ENCODE data around the gene UQCRHL.
A peak's percentile ranks its signal among the peaks of the same experiment; 100 is the strongest.

Gene UQCRHL

DNA sequence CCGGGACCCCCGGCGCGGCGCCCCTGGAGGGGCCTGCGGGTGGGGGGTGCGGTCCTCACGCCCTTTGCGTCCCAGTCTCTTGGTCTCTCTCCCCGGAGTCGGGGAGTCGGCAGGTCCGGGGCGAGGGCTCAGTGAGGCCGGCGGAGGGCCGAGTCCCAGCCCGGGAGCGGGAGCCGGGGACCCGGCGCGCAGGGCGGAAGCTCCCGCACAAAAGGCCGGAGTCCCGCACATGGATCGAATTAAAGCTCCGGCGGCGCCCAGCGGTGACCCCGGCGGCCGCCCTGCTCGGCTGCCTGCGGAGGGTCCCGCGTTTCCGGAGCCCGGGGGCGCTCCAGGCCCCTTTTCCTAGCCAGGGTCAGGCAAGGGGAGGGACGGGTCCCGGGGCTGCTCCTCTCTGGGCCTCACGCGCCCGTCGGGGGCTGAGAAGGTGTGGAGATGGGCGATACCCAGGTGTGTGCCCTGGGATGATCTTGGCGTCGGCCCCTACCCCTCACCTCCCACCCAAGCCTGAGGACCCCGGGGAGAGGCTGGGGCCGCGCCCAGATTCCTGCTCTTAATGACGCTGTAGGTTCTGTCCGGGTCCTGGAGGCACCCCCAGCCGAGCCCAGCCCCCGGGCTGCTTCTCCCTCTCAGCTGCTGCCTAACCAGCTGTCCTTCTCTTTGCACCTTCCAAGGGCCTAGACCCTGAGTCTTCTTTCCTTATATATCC is 48.3 kb downstream of the UQCRHL start (continued):
- TF ChIP-seq GLIS1 (tag by site-specific recombination; IDR thresholded peaks at IDR 0.05) (peak; percentile 79), ZNF335 (tag by site-specific recombination; conservative IDR thresholded peaks at IDR 0.05) (peak; percentile 81), ZNF394 (tag by site-specific recombination; IDR thresholded peaks at IDR 0.05; ENCODE audit: borderline replicate concordance) (peak; percentile 40; the same call in 1 of the 2 replicates), KLF8 (tag by site-specific recombination; IDR thresholded peaks at IDR 0.05) (peak; percentile 40; the same call in 1 of the 2 replicates), ZNF561 (tag by site-specific recombination; IDR thresholded peaks at IDR 0.05; ENCODE audit: borderline replicate concordance) (peak; percentile 48; the same call in 1 of the 2 replicates), HOXD13 (CRISPR knock-in tag; IDR thresholded peaks at IDR 0.05; ENCODE audit: borderline replicate concordance) (no peak), ZBTB17 (tag by site-specific recombination; IDR thresholded peaks at IDR 0.05) (peak; percentile 15; the same call in 1 of the 2 replicates), ZBTB8A (tag by site-specific recombination; IDR thresholded peaks at IDR 0.05) (peak; percentile 88), ZBTB20 (tag by site-specific recombination; IDR thresholded peaks at IDR 0.05) (peak; percentile 66; the same call in 1 of the 2 replicates), YY2 (tag by site-specific recombination; IDR thresholded peaks at IDR 0.05) (no peak)
- TF ChIP-seq, protein P1, sequence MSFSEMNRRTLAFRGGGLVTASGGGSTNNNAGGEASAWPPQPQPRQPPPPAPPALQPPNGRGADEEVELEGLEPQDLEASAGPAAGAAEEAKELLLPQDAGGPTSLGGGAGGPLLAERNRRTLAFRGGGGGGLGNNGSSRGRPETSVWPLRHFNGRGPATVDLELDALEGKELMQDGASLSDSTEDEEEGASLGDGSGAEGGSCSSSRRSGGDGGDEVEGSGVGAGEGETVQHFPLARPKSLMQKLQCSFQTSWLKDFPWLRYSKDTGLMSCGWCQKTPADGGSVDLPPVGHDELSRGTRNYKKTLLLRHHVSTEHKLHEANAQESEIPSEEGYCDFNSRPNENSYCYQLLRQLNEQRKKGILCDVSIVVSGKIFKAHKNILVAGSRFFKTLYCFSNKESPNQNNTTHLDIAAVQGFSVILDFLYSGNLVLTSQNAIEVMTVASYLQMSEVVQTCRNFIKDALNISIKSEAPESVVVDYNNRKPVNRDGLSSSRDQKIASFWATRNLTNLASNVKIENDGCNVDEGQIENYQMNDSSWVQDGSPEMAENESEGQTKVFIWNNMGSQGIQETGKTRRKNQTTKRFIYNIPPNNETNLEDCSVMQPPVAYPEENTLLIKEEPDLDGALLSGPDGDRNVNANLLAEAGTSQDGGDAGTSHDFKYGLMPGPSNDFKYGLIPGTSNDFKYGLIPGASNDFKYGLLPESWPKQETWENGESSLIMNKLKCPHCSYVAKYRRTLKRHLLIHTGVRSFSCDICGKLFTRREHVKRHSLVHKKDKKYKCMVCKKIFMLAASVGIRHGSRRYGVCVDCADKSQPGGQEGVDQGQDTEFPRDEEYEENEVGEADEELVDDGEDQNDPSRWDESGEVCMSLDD (tag by site-specific recombination; IDR thresholded peaks at IDR 0.05) = peak; percentile 35; the same call in 1 of the 2 replicates

GRCh38 chr1:15758343-15758931 is 49.0 kb downstream of the UQCRHL start, which contains the start of gene FBLIM1:
TSS of gene FBLIM1 (plus strand) at chr1:15758795. CDS start at chr1:15764984, 6,189 bp downstream.
- Histone ChIP-seq H3K9me3 (ENCODE audit: control insufficient read depth, insufficient read depth, low read depth, low read length) (no peaks in the 10 kb centered on the region), H3K27ac (ENCODE audit: extremely low read depth, low read depth, low read length) (peak within 1 kb of the TSS; percentile 67; the same call in 1 of the 2 replicates), H3K36me3 (ENCODE audit: control insufficient read depth in 2 of 2, insufficient read depth in 1 of 2, low read length in 2 of 2) (no peaks in the 10 kb centered on the region), H3K4me1 (ENCODE audit: control insufficient read depth, insufficient read depth, low read length) (peaks cover 7% of the 10 kb centered on the region; the same call in 1 of the 2 replicates), H3K4me3 (ENCODE audit: low read depth, low read length) (peak within 1 kb of the TSS; percentile 43)
- ChIA-PET CTCF (no interaction called here), POLR2A (no interaction called here)
- no peak for TF ChIP-seq ZNF560 (tag by site-specific recombination; IDR thresholded peaks at IDR 0.05; ENCODE audit: borderline replicate concordance)
- TF ChIP-seq, protein P2, sequence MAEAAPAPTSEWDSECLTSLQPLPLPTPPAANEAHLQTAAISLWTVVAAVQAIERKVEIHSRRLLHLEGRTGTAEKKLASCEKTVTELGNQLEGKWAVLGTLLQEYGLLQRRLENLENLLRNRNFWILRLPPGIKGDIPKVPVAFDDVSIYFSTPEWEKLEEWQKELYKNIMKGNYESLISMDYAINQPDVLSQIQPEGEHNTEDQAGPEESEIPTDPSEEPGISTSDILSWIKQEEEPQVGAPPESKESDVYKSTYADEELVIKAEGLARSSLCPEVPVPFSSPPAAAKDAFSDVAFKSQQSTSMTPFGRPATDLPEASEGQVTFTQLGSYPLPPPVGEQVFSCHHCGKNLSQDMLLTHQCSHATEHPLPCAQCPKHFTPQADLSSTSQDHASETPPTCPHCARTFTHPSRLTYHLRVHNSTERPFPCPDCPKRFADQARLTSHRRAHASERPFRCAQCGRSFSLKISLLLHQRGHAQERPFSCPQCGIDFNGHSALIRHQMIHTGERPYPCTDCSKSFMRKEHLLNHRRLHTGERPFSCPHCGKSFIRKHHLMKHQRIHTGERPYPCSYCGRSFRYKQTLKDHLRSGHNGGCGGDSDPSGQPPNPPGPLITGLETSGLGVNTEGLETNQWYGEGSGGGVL (tag by site-specific recombination; IDR thresholded peaks at IDR 0.05) = peak; percentile 58

- Histone ChIP-seq H3K4me3 (ENCODE audit: low read depth, low read length) (no peak overlapping the region), H3K36me3 (ENCODE audit: control insufficient read depth in 2 of 2, insufficient read depth in 1 of 2, low read length in 2 of 2) (no peaks in the 10 kb centered on the region), H3K9me3 (ENCODE audit: control insufficient read depth, insufficient read depth, low read depth, low read length) (no peaks in the 10 kb centered on the region), H3K4me1 (ENCODE audit: control insufficient read depth, insufficient read depth, low read length) (peaks cover 7% of the 10 kb centered on the region; the same call in 1 of the 2 replicates), H3K27ac (ENCODE audit: extremely low read depth, low read depth, low read length) (no peak overlapping the region)
- ChIA-PET POLR2A (no interaction called here), CTCF (no interaction called here)
- TF ChIP-seq, protein P3, sequence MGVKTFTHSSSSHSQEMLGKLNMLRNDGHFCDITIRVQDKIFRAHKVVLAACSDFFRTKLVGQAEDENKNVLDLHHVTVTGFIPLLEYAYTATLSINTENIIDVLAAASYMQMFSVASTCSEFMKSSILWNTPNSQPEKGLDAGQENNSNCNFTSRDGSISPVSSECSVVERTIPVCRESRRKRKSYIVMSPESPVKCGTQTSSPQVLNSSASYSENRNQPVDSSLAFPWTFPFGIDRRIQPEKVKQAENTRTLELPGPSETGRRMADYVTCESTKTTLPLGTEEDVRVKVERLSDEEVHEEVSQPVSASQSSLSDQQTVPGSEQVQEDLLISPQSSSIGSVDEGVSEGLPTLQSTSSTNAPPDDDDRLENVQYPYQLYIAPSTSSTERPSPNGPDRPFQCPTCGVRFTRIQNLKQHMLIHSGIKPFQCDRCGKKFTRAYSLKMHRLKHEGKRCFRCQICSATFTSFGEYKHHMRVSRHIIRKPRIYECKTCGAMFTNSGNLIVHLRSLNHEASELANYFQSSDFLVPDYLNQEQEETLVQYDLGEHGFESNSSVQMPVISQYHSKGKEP (tag by site-specific recombination; IDR thresholded peaks at IDR 0.05) = no peak
- TF ChIP-seq WT1 (tag by site-specific recombination; IDR thresholded peaks at IDR 0.05) = peak; percentile 46; the same call in 1 of the 2 replicates
- peak; percentile 66; the same call in 1 of the 2 replicates for TF ChIP-seq ZBTB7A (tag by site-specific recombination; IDR thresholded peaks at IDR 0.05; ENCODE audit: low read depth)
- TF ChIP-seq ZIC2 (tag by site-specific recombination; IDR thresholded peaks at IDR 0.05) = peak; percentile 42; the same call in 1 of the 2 replicates
- TF ChIP-seq SP7 (tag by site-specific recombination; IDR thresholded peaks at IDR 0.05) = no peak
- TF ChIP-seq ZNF664 (tag by site-specific recombination; IDR thresholded peaks at IDR 0.05) = no peak
- TF ChIP-seq ZBTB48 (tag by site-specific recombination; IDR thresholded peaks at IDR 0.05) = 0 out of 2 replicates have a peak, but pooled peaks have one; percentile 9
- peak; percentile 29; the same call in 1 of the 2 replicates for TF ChIP-seq KLF17 (tag by site-specific recombination; IDR thresholded peaks at IDR 0.05)
- TF ChIP-seq ZNF792 (tag by site-specific recombination; IDR thresholded peaks at IDR 0.05) = no peak
- 0 out of 2 replicates have a peak, but pooled peaks have one; percentile 46 for TF ChIP-seq ZEB2 (tag by site-specific recombination; IDR thresholded peaks at IDR 0.05)
These were observed 49.7 kb downstream of the UQCRHL start for GRCh38 chr1:15757575-15758342.

Measured in HEK293 (cell line).